LNCaP clone FGC (cell line): ENCODE results near the gene HLA-DQB1.

Source experiments
- DNase-seq: peaks from one replicate; pipeline ENCODE4 v3.0.0-alpha.2; 2011; ENCODE audit warnings: low read depth
- H3K4me3 ChIP-seq: 2 replicates; pipeline ENCODE4 v1.5.1; 2011; ENCODE audit warnings: mild to moderate bottlenecking, low read depth, low read length, control low read depth
- CTCF ChIP-seq: IDR thresholded peaks from 2 replicates; pipeline ENCODE4 v1.5.1; 2012; ENCODE audit warnings: mild to moderate bottlenecking; ENCODE audit not compliant: control insufficient read depth, insufficient read depth; ENCODE audit errors: extremely low read depth

HLA-DQB1 gene

GRCh38 chr6:32613475-32613874 is 53.0 kb downstream of the HLA-DQB1 start:
- no peak overlapping the region for H3K4me3 ChIP-seq
- no peak for TF ChIP-seq CTCF

GRCh38 chr6:32610682-32611296 is 55.7 kb downstream of the HLA-DQB1 start:
- TF ChIP-seq CTCF, result no peak
- no peak overlapping the region for H3K4me3 ChIP-seq
- DNase-seq, result no peak

More at GRCh38 chr6:32613475-32613874, 53.0 kb downstream of the HLA-DQB1 start:
- DNase-seq, result no peak

- peak; percentile 83 for DNase-seq
- no peak overlapping the region for H3K4me3 ChIP-seq
- no peak for TF ChIP-seq CTCF
Observed at GRCh38 chr6:32609731-32610640, 56.5 kb downstream of the HLA-DQB1 start.
